HG03378 (cell line): ENCODE data around the gene GHRH.

Experiments
- ATAC-seq: cut with Tn5 transposase; IDR thresholded peaks from one replicate; pipeline ENCODE4 v1.9.1; 2021; ENCODE audit warnings: mild to moderate bottlenecking, moderate library complexity; ENCODE audit not compliant: unreplicated experiment

Gene GHRH

DNA sequence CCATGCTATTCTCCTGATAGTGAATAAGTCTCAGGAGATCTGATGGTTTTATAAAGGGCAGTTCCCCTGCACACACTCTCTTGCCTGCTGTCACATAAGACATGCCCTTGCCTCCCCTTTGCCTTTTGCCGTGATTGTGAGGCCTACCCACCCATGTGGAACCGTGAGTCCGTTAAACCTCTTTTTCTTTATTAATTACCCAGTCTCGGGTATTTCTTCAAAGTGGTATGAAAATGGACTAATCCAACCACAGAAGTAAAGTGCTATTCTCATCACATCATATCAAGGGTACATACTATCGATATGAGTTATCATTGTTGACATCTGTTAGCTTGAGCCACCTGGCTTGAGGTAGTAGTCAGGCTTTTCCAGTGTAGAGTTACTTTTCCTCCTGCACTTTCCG is 30.1 kb upstream of the GHRH start:
- ATAC-seq, result no peak

- no peak for ATAC-seq
These were observed 28.7 kb upstream of the GHRH start for GRCh38 chr20:37290158-37290810.

GRCh38 chr20:37288091-37288490 is 26.5 kb upstream of the GHRH start:
- no peak for ATAC-seq

- ATAC-seq, result no peak
These were observed 24.2 kb upstream of the GHRH start for GRCh38 chr20:37285664-37286374.

GRCh38 chr20:37284691-37285161 is 23.1 kb upstream of the GHRH start:
- ATAC-seq, result no peak

GRCh38 chr20:37283530-37284195 is 22.0 kb upstream of the GHRH start:
- no peak for ATAC-seq

- no peak for ATAC-seq
These were observed 20.9 kb upstream of the GHRH start for GRCh38 chr20:37282556-37282955.

DNA sequence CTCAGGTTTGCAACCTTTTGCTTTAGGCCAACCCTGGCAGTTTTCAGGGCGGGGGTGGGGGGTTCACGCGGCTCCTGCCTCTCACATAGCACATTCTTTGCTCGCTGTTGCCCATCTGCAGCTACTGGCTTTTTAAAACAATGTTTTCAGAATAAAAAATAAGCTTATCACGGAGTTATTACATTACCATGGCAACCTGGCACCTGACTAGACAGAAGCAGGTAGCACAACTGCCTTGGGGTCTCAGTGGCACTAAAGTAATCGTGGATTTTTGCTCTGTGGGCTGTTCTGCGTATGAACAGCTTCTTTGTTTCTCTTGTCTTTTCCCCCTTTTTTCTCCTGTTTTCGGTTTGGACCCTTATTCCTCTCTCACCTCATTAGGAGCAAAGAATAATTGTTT is 18.8 kb upstream of the GHRH start:
- no peak for ATAC-seq

DNA sequence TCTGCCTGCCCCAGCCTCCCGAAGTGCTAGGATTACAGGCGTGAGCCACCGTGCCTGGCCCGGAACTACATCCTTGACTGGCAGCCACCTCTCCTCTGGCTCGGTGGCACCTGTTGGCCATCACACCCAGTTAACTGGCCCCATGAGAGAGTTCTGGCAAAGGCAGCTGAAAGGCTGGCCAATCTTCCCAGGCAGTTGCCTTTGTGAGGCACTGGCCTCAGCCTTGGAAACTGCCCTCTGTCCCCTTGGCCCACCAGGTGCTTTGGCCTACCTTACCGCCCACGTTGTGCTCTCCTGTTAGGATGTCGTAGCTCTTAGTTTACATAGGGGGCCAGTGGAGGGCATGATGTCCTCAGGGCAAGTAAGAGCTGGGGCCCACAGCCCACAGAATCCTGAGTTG is 18.2 kb upstream of the GHRH start:
- ATAC-seq, result no peak

DNA sequence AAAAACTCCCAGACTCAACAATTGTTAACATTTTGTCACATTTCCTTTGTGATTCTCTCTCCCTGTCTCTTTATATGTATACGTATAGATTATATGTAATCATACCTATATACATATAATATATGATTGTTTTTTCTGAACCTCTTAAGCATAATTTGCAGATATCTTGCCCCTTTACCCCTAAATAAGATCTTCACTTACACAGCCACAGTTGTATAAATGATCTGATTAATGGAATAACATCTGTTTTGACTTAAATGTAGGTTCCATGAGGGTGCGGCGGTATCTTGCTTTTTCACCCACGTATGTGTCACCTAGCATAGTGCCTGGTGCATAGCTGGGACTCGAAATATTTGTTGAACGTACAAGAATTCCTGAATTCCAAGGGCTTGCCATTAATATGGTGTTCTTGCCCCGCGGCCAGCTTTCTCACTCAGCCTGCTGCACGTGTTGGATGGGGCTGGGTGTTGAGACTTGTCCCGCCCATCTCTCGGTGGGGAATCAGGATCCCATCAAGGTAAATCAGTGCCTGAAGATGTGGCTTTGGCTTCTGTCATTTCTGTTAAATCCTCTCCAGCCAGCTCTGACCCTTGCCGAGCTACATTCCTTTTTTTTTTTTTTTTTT is 17.5 kb upstream of the GHRH start:
- ATAC-seq, result no peak

DNA sequence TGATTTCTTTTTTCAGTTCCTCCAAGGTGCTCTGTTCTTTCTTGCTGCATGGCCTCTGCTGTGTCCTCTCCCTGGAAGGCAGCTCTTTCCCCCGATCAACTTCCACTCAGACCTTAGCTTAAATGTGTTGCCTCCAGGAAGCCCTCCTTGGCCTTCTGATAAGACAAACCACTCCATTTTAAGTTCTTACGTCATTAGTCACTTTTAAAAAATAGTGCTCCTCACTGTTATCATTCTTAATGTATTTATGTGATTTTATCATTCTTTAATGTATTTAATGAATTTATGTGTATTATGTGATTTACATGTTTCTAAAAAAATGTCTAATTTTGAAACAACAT is 15.6 kb upstream of the GHRH start:
- no peak for ATAC-seq

DNA sequence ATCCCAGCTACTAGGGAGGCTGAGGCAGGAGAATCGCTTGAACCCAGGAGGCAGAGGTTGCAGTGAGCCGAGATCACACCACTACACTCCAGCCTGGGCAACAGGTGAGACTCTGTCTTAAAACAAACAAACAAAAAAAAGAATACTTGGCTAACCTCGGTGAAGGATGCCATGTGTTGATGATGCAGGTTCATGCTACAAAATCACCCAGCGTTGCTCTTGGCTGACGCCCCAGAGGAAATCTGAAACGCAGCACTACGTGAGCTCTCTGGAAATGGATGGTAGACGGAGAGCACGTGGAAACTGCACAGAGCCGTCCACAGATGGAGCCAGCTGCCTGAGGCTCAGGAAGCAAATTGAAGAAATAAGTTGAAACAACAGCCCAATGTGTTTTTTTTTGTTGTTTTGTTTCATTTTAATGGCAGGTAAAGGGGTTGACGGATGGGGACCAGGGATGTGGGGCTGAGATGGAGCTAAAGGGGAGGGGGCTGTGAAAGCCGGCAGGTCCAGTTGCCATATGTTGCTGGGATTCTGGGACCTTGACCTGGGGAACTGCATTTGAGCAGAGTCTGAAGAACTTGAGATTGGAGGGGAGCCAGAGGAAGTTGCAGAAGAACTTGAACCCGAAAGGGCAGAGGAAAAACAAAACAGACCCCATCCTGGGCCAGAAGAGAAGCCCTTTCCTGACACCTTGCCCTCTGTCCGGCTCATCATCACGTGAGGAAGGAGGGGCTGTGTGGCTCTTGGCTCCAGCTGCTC is 15.1 kb upstream of the GHRH start:
- ATAC-seq, result no peak

DNA sequence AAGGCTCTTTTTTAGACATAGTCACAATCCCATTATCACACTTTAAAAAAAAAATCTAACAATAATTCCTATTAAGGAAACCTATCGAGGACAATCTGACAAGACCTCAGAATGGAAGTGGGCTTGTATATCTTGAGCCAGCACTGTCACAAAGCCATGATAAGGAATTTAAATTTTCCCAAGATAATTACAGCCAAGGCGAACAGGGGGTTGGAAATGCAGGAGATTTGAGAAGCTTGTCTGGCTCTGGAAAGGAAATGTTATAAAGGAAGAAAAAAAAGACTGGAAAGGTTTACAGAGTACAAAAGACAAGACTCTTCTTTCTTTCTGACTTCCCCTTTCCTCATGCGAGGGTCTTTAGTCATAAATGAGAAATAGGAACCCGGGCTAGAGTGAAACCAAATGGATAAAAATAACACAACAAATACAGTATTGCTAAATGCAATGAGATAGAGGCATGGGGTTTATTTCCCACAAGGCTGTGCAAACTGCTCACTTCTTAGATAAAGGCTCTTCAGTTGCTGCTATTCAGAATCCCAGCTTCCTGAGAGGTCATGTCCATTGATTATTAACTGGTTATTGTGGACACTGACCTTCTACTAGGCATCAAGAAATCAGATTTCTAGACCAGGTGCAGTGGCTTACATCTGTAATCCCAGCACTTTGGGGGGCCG is 13.4 kb upstream of the GHRH start:
- no peak for ATAC-seq

GRCh38 chr20:37273988-37274387 is 12.4 kb upstream of the GHRH start:
- ATAC-seq, result no peak

GRCh38 chr20:37271421-37271768 is 9.8 kb upstream of the GHRH start:
- ATAC-seq, result no peak

GRCh38 chr20:37270576-37271420 is 9.2 kb upstream of the GHRH start:
- ATAC-seq, result no peak

DNA sequence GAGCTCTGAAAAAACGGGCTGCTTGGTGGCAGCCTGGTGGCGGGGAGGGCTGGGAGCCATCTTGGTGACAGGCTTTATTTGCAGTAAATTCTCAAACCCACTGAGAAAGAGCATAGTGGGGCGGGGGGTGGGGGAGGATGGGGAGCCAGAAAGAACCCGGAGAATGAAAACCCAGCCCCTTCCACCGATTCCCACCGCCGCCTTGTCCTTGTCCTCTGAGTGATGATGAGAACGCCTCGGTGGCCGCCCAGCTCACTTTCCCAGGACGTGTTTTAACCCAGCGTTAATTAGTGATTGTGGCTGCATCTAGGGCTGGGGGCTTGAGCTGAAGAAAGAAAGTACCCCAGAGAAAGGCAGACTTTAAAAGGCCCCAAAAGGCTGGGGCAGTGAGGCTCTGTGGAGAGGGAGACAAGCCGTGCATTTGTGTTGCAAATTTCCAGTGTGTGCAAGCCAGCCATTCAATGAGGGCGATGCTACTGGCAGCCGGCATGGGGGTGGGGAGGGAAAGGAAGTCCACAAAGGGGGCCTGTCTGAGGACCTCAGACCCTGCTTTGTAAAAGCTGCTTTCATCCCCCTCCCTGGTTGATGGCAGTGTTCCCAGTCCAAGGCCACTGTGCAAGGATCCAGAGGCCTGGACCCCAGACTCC is 6.2 kb upstream of the GHRH start:
- no peak for ATAC-seq

- ATAC-seq, result no peak
These were observed 5.5 kb upstream of the GHRH start for GRCh38 chr20:37266940-37267666.

DNA sequence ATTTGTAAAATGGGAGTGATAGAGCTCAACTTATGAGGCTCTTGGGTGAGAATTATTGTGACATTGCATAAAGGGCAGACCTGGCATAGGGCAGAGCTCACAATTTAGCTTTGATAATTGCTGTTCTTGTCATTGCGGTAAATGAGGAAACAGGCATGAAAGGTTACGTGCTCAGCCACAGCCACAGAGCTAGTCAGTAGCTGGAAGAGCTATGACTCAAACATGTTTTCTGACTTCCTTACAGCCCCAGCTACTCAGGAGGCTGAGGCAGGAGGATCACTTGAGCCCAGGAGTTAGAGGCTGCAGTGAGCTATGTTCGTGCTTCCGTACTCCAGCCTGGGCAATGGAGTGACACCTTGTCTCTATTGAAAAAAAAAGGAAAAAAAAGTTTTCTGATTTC is 3.5 kb upstream of the GHRH start:
- ATAC-seq, result no peak
